Measurements from ENCODE around the gene NR6A1.

- TF ChIP-seq CTCF (IDR thresholded peaks at IDR 0.05) (no peak), POLR2A (IDR thresholded peaks at IDR 0.05) (no peak)
Observed at GRCh38 chr9:124590889-124591641, 180.0 kb downstream of the NR6A1 start.
